Endometrium (tissue), 2 donors: ENCODE data around the gene FBXO10.
A peak's percentile ranks its signal among the peaks of the same experiment; 100 is the strongest.

Source experiments
- FAIRE-seq: peaks from 2 replicates; lab custom pipeline; 2012; peaks lifted over from hg19 to GRCh38; lab: Jason Lieb, UNC
- donor health status: control.
- donor health status: control.

FBXO10 gene

GRCh38 chr9:37593883-37594448, 17.8 kb upstream of the FBXO10 start:
- no peak for FAIRE-seq

GRCh38 chr9:37592108-37592951, 16.1 kb upstream of the FBXO10 start, which contains the start of gene TOMM5:
TSS of gene TOMM5 (minus strand) at chr9:37592597. CDS start at chr9:37592532, 65 bp downstream.
- FAIRE-seq, result no peak

GRCh38 chr9:37587521-37587920, 11.3 kb upstream of the FBXO10 start:
- FAIRE-seq, result no peak

GRCh38 chr9:37583522-37584121, 7.4 kb upstream of the FBXO10 start:
- no peak for FAIRE-seq

GRCh38 chr9:37582548-37583157, 6.5 kb upstream of the FBXO10 start:
- FAIRE-seq, result peak; percentile 90

- FAIRE-seq, result no peak
Measured at GRCh38 chr9:37575511-37575914, 667 bp downstream of the FBXO10 start.

- no peak for FAIRE-seq
Measured at GRCh38 chr9:37575001-37575400, 1.2 kb downstream of the FBXO10 start.

- no peak for FAIRE-seq
Measured at GRCh38 chr9:37574241-37574721, 1.9 kb downstream of the FBXO10 start.

- no peak for FAIRE-seq
Measured at GRCh38 chr9:37571282-37571681, 4.9 kb downstream of the FBXO10 start.

- no peak for FAIRE-seq
Measured at GRCh38 chr9:37566716-37567115, 9.5 kb downstream of the FBXO10 start.

- FAIRE-seq, result no peak
Measured at GRCh38 chr9:37565661-37566618, 10.2 kb downstream of the FBXO10 start.

- FAIRE-seq, result no peak
Measured at GRCh38 chr9:37564916-37565315, 11.3 kb downstream of the FBXO10 start.

GRCh38 chr9:37563806-37564513, 12.2 kb downstream of the FBXO10 start:
- FAIRE-seq, result no peak

GRCh38 chr9:37562826-37563225, 13.4 kb downstream of the FBXO10 start:
- no peak for FAIRE-seq

GRCh38 chr9:37561682-37562081, 14.5 kb downstream of the FBXO10 start:
- FAIRE-seq, result no peak

- FAIRE-seq, result no peak
Measured at GRCh38 chr9:37559855-37560592, 16.2 kb downstream of the FBXO10 start.

GRCh38 chr9:37559125-37559524, 17.1 kb downstream of the FBXO10 start:
- FAIRE-seq, result no peak

- no peak for FAIRE-seq
Measured at GRCh38 chr9:37555786-37556185, 20.4 kb downstream of the FBXO10 start.

- FAIRE-seq, result no peak
Measured at GRCh38 chr9:37554318-37554717, 21.9 kb downstream of the FBXO10 start.

- FAIRE-seq, result no peak
Measured at GRCh38 chr9:37551888-37552287, 24.3 kb downstream of the FBXO10 start.
